Uterus (tissue), 4 donors: ENCODE measurements around the gene KCNJ10. TPM values are rescaled to one million over a fixed set of nuclear protein-coding genes. Genes with fewer than 3 reads are reported as not detected.

Source experiments
- DNase-seq, 2 donors: peaks; one replicate each; pipeline ENCODE4 v3.0.0-alpha.2; 2019 to 2020
- H3K27ac ChIP-seq, 2 donors: fragments of 200-600 bp; sonication (generic); 1 replicate in 1 of 2; 2 replicates in 1 of 2; pipeline ENCODE4 v1.5.1; 2016 to 2018
- H3K27me3 ChIP-seq, 2 donors: fragments of 200-600 bp; sonication (generic); one replicate each; pipeline ENCODE4 v1.5.1; 2018 to 2019; ENCODE audit warnings: control low read depth in 1 of 2
- H3K36me3 ChIP-seq, 2 donors: fragments of 200-600 bp; sonication (generic); one replicate each; pipeline ENCODE4 v1.5.1; 2019; ENCODE audit warnings: control low read depth in 1 of 2
- H3K4me1 ChIP-seq, 2 donors: fragments of 200-600 bp; sonication (generic); one replicate each; pipeline ENCODE4 v1.5.1; 2018 to 2019; ENCODE audit warnings: control low read depth in 1 of 2
- H3K4me3 ChIP-seq, 2 donors: fragments of 200-600 bp; sonication (generic); 1 replicate in 1 of 2; 2 replicates in 1 of 2; pipeline ENCODE4 v1.5.1; 2018 to 2019; ENCODE audit warnings: mild to moderate bottlenecking in 1 of 2
- H3K9me3 ChIP-seq, 2 donors: fragments of 200-600 bp; sonication (generic); one replicate each; pipeline ENCODE4 v1.5.1; 2019; ENCODE audit warnings: control low read depth in 1 of 2
- CTCF ChIP-seq, 4 experiments: fragments of 200-600 bp in 2 of 4; fragments of 450-650 bp in 2 of 4; sonication (generic) in 2 of 4; IDR thresholded peaks; one replicate each; pipeline ENCODE4 v1.5.1; 2016 to 2019; ENCODE audit warnings: antibody characterized with exemption in 4 of 4, mild to moderate bottlenecking in 2 of 4, moderate library complexity in 1 of 4
- POLR2A ChIP-seq, 2 donors: fragments of 450-650 bp; IDR thresholded peaks; one replicate each; pipeline ENCODE4 v1.6.1; 2016; ENCODE audit warnings: antibody characterized with exemption in 2 of 2, mild to moderate bottlenecking in 1 of 2, moderate library complexity in 1 of 2
- intact Hi-C: fragments of 100-400 bp; cut with DNase I; formaldehyde crosslinking; loops from one replicate; pipeline ENCODE4 v1.15.1; 2023; ENCODE audit warnings: low total_unique reads
- total RNA-seq, 4 donors: library from RNA; depleted of rRNA in 3 of 4; stranded (reverse); fragments of >200 nt in 3 of 4; gene quantifications; one replicate each; pipeline versions ENCODE4 v1.1.0 to v1.2.4, GENCODE V29; 2014 to 2023
- donor health status: DM: yes; HTN: yes; CAD: no.

KCNJ10 gene
- total RNA-seq, 4 donors from 2014 or later: 0.58 TPM; not detected in 3

GRCh38 chr1:160064164-160064563 is 5.8 kb downstream of the KCNJ10 start:
- DNase-seq: no peak
- no peaks in the 10 kb centered on the region for H3K9me3 ChIP-seq
- no peaks in the 10 kb centered on the region for H3K4me1 ChIP-seq
- no peaks in the 10 kb centered on the region for H3K36me3 ChIP-seq
- H3K27me3 ChIP-seq: no peaks in the 10 kb centered on the region
- no peak overlapping the region for H3K27ac ChIP-seq
- TF ChIP-seq POLR2A (IDR thresholded peaks at IDR 0.05): no peak
- no peak for TF ChIP-seq CTCF (IDR thresholded peaks at IDR 0.05)
- H3K4me3 ChIP-seq: no peak overlapping the region
- intact Hi-C loops: no loop called here

DNA sequence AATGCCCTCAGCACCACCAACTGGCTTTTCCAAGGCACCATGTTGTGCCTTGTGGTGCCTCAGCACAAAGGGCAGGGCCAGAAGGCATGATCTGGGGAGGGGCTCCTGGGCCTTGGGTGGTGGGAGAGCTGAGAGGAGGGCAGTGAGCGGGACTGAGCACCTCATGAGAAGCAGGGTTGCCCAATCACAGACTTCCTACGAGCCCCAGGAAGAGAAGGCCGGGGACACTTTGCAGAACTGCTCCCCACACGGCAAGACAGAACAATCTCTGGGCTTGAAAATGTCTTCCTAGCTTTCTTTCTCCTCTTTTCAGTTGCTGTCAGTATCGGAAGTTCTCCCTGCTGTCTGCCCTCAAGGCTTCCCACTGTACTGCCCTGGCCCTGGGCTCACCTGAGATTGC is 6.8 kb downstream of the KCNJ10 start:
- Histone ChIP-seq H3K9me3 (no peaks in the 10 kb centered on the region), H3K36me3 (no peaks in the 10 kb centered on the region), H3K4me3 (no peak overlapping the region), H3K27me3 (no peaks in the 10 kb centered on the region), H3K27ac (no peak overlapping the region), H3K4me1 (no peaks in the 10 kb centered on the region)
- no peak for DNase-seq
- intact Hi-C loops: no loop called here
- TF ChIP-seq POLR2A (IDR thresholded peaks at IDR 0.05) (no peak), CTCF (IDR thresholded peaks at IDR 0.05) (no peak)

- no peaks in the 10 kb centered on the region for H3K9me3 ChIP-seq
- no peak for DNase-seq
- no peak overlapping the region for H3K4me3 ChIP-seq
- H3K4me1 ChIP-seq: no peaks in the 10 kb centered on the region
- H3K27me3 ChIP-seq: no peaks in the 10 kb centered on the region
- no peaks in the 10 kb centered on the region for H3K36me3 ChIP-seq
- H3K27ac ChIP-seq: no peak overlapping the region
- intact Hi-C loops: no loop called here
- TF ChIP-seq CTCF (IDR thresholded peaks at IDR 0.05) (no peak), POLR2A (IDR thresholded peaks at IDR 0.05) (no peak)
Measured at GRCh38 chr1:160062230-160062532, 7.8 kb downstream of the KCNJ10 start.

DNA sequence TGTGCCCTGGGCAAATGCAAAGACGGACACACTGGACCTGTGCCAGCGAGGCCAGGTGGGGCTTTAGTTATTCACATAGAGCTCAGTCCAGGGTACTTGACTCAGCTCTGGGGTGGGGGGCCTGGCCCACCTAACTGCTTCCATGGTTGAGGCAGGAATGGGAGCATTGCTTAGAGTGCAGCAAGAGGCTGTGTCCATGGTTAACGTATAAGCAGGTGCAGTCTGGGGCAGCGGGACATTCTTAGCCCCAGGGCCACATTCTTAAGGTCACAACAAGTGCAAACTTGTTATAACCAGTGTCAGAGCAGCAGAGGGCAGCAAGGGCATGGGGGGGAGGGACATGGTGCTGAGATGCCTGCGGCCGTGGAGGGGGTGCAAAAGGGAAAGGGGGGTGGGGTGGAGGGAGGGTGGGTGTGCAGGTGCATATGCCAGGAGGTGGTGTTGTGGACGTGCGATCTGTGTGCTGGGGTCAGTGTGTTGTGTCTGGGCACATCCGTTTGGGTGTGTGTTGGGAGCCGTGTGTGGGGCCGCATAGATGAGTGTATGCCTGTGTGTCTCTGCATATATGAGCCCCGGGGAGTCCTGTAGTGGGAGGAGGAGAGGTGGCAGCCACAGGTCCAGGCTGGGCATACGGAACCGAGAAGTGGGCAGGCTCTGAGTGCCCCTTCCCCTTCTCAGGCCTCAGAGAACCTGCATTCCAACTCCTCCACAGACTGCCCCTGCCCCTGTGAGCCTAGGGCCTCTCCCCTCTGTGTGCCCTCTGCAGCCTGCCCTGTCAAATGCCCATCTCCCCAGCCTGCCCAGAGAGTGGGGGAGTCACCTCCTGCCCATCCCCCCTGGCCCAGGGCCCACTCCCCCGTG is 8.4 kb downstream of the KCNJ10 start:
- no peaks in the 10 kb centered on the region for H3K4me1 ChIP-seq
- no peak overlapping the region for H3K4me3 ChIP-seq
- TF ChIP-seq POLR2A (IDR thresholded peaks at IDR 0.05) (no peak), CTCF (IDR thresholded peaks at IDR 0.05) (no peak)
- H3K27me3 ChIP-seq: no peaks in the 10 kb centered on the region
- H3K36me3 ChIP-seq: no peaks in the 10 kb centered on the region
- H3K9me3 ChIP-seq: no peaks in the 10 kb centered on the region
- no peak for DNase-seq
- intact Hi-C loops: no loop called here
- H3K27ac ChIP-seq: no peak overlapping the region

- Histone ChIP-seq H3K4me1 (no peaks in the 10 kb centered on the region), H3K9me3 (no peaks in the 10 kb centered on the region), H3K4me3 (no peak overlapping the region), H3K36me3 (no peaks in the 10 kb centered on the region), H3K27me3 (no peaks in the 10 kb centered on the region), H3K27ac (no peak overlapping the region)
- TF ChIP-seq POLR2A (IDR thresholded peaks at IDR 0.05) (no peak), CTCF (IDR thresholded peaks at IDR 0.05) (no peak)
- intact Hi-C loops: no loop called here
- DNase-seq: no peak
Measured at GRCh38 chr1:160058087-160058486, 11.9 kb downstream of the KCNJ10 start.
